H9 (cell line): Measurements from ENCODE around the gene PRODH2. TPM values are rescaled to one million over a fixed set of nuclear protein-coding genes. Genes with fewer than 3 reads are reported as not detected.

Source experiments
- DNase-seq: peaks from one replicate; pipeline ENCODE4 v3.0.0-alpha.2; 2017
- H2AFZ ChIP-seq: one replicate; pipeline ENCODE4 v1.6.1; 2013; ENCODE audit warnings: mild to moderate bottlenecking, low read length, control low read depth, moderate library complexity
- H2AK5ac ChIP-seq: 2 replicates; pipeline ENCODE4 v1.6.1; 2013; ENCODE audit warnings: low read length, control low read depth, mixed read lengths; ENCODE audit not compliant: insufficient read length
- H2BK120ac ChIP-seq: one replicate; pipeline ENCODE4 v1.6.1; 2013; ENCODE audit warnings: low read depth, mild to moderate bottlenecking, low read length, control low read depth, inconsistent platforms; ENCODE audit not compliant: poor library complexity, severe bottlenecking
- H2BK12ac ChIP-seq: 2 replicates; pipeline ENCODE4 v1.6.1; 2013; ENCODE audit warnings: low read length, control low read depth, mixed read lengths, low read depth; ENCODE audit not compliant: insufficient read length
- H2BK15ac ChIP-seq: 2 replicates; pipeline ENCODE4 v1.6.1; 2013; ENCODE audit warnings: low read depth, low read length, control low read depth
- H2BK20ac ChIP-seq: one replicate; pipeline ENCODE4 v1.6.1; 2013; ENCODE audit warnings: low read depth, mild to moderate bottlenecking, low read length, control low read depth, inconsistent platforms; ENCODE audit not compliant: poor library complexity, severe bottlenecking
- H2BK5ac ChIP-seq: 2 replicates; pipeline ENCODE4 v1.6.1; 2013; ENCODE audit warnings: low read length, control low read depth, mixed read lengths; ENCODE audit not compliant: insufficient read length
- H3K14ac ChIP-seq: 2 replicates; pipeline ENCODE4 v1.6.1; 2013; ENCODE audit warnings: low read length, control low read depth; ENCODE audit not compliant: insufficient read depth
- H3K18ac ChIP-seq: 2 replicates; pipeline ENCODE4 v1.6.1; 2013; ENCODE audit warnings: low read depth, mild to moderate bottlenecking, mixed read lengths, low read length, control low read depth; ENCODE audit not compliant: insufficient read length
- H3K23ac ChIP-seq: 2 replicates; pipeline ENCODE4 v1.6.1; 2013; ENCODE audit warnings: low read length, control low read depth, mixed read lengths, low read depth; ENCODE audit not compliant: insufficient read length
- H3K23me2 ChIP-seq: 2 replicates; pipeline ENCODE4 v1.6.1; 2013; ENCODE audit warnings: low read depth, mild to moderate bottlenecking, mixed read lengths, low read length, control low read depth; ENCODE audit not compliant: insufficient read length, poor library complexity, severe bottlenecking
- H3K27ac ChIP-seq: 2 replicates; pipeline ENCODE4 v1.5.1; 2013; ENCODE audit warnings: low read length, control low read depth, mixed read lengths, low read depth; ENCODE audit not compliant: insufficient read length
- H3K27me3 ChIP-seq: 2 replicates; pipeline ENCODE4 v1.6.1; 2013; ENCODE audit warnings: low read length, control low read depth, inconsistent platforms; ENCODE audit not compliant: insufficient read depth
- H3K4ac ChIP-seq: 2 replicates; pipeline ENCODE4 v1.6.1; 2013; ENCODE audit warnings: low read depth, mild to moderate bottlenecking, control low read depth, inconsistent platforms, low read length, moderate library complexity
- H3K4me1 ChIP-seq: 2 replicates; pipeline ENCODE4 v1.6.1; 2013; ENCODE audit warnings: low read length, control low read depth, inconsistent platforms; ENCODE audit not compliant: insufficient read depth
- H3K4me2 ChIP-seq: 2 replicates; pipeline ENCODE4 v1.6.1; 2013; ENCODE audit warnings: low read length, control low read depth, mixed read lengths; ENCODE audit not compliant: insufficient read length, insufficient read depth
- H3K56ac ChIP-seq: 2 replicates; pipeline ENCODE4 v1.6.1; 2013; ENCODE audit warnings: low read depth, mild to moderate bottlenecking, mixed read lengths, low read length, control low read depth; ENCODE audit not compliant: insufficient read length
- H3K79me1 ChIP-seq: 2 replicates; pipeline ENCODE4 v1.6.1; 2013; ENCODE audit warnings: low read depth, mild to moderate bottlenecking, moderate library complexity, low read length, control low read depth, inconsistent platforms; ENCODE audit not compliant: insufficient read depth, poor library complexity, severe bottlenecking
- H3K79me2 ChIP-seq: 2 replicates; pipeline ENCODE4 v1.6.1; 2013; ENCODE audit warnings: low read length, control low read depth, inconsistent platforms; ENCODE audit not compliant: insufficient read depth
- H3K9ac ChIP-seq: 2 replicates; pipeline ENCODE4 v1.6.1; 2013; ENCODE audit warnings: low read length, control low read depth, mixed read lengths; ENCODE audit not compliant: insufficient read length; ENCODE audit errors: extremely low read depth
- H3K9me3 ChIP-seq: one replicate; pipeline ENCODE4 v1.6.1; 2013; ENCODE audit warnings: low read depth, low read length, inconsistent platforms; ENCODE audit not compliant: control insufficient read depth
- H3T11ph ChIP-seq: one replicate; pipeline ENCODE4 v1.6.1; 2013; ENCODE audit warnings: mild to moderate bottlenecking, low read length, control low read depth, inconsistent platforms
- H4K20me1 ChIP-seq: one replicate; pipeline ENCODE4 v1.6.1; 2013; ENCODE audit not compliant: control insufficient read depth, insufficient read length, insufficient read depth
- H4K5ac ChIP-seq: 2 replicates; pipeline ENCODE4 v1.6.1; 2013; ENCODE audit warnings: low read depth, mild to moderate bottlenecking, mixed read lengths, low read length, control low read depth; ENCODE audit not compliant: insufficient read length
- H4K8ac ChIP-seq: replicated peaks from 2 replicates; pipeline ENCODE4 v1.6.1; 2013; ENCODE audit warnings: low read length, control low read depth, mixed read lengths, low read depth; ENCODE audit not compliant: insufficient read length
- H4K91ac ChIP-seq: 2 replicates; pipeline ENCODE4 v1.6.1; 2013; ENCODE audit warnings: low read depth, mild to moderate bottlenecking, moderate library complexity, mixed read lengths, low read length, control low read depth; ENCODE audit not compliant: insufficient read length
- H3K27ac Mint-ChIP-seq, 3 experiments: 2 replicates in 2 of 3; 3 replicates in 1 of 3; pipeline ENCODE4 v1.8.0; 2020 to 2021; ENCODE audit warnings: mixed read lengths in 3 of 3, mild to moderate bottlenecking in 1 of 3, moderate library complexity in 1 of 3
- H3K27me3 Mint-ChIP-seq: 2 replicates; pipeline ENCODE4 v1.8.0; 2021; ENCODE audit warnings: low read depth, mild to moderate bottlenecking, moderate library complexity, mixed read lengths
- H3K36me3 Mint-ChIP-seq, 3 experiments: 2 replicates in 2 of 3; 3 replicates in 1 of 3; pipeline ENCODE4 v1.8.0; 2020 to 2021; ENCODE audit warnings: low read depth in 3 of 3, mixed read lengths in 3 of 3; ENCODE audit not compliant: insufficient read depth in 1 of 3
- H3K4me1 Mint-ChIP-seq, 2 experiments: 2 replicates each; pipeline ENCODE4 v1.8.0; 2020; ENCODE audit warnings: mixed read lengths in 2 of 2
- H3K4me3 Mint-ChIP-seq, 2 experiments: 2 replicates in 1 of 2; 3 replicates in 1 of 2; pipeline ENCODE4 v1.8.0; 2020 to 2021; ENCODE audit warnings: mild to moderate bottlenecking in 2 of 2, mixed read lengths in 2 of 2, moderate library complexity in 1 of 2
- H3K9me3 Mint-ChIP-seq, 2 experiments: 2 replicates in 1 of 2; 3 replicates in 1 of 2; pipeline ENCODE4 v1.8.0; 2020; ENCODE audit warnings: mild to moderate bottlenecking in 2 of 2, mixed read lengths in 2 of 2, moderate library complexity in 1 of 2
- CTCF ChIP-seq: fragments of 200-600 bp; sonication (generic); conservative IDR thresholded peaks from 3 replicates; pipeline ENCODE4 v1.8.0; 2021; ENCODE audit warnings: antibody characterized with exemption, mild to moderate bottlenecking
- WGBS: extraction: QIAGEN DNeasy Blood & Tissue Kit; methylation state at CpG from one replicate; pipeline ENCODE4 v1.1.7; 2013; ENCODE audit warnings: missing lambda C conversion rate, low lambda C conversion rate, mixed read lengths; ENCODE audit not compliant: insufficient read length; ENCODE audit errors: extremely low coverage; 5-methylcytosine and 5-hydroxymethylcytosine counted together
- total RNA-seq: library from RNA; stranded (reverse); gene quantifications from 2 replicates; pipeline ENCODE4 v1.2.1, GENCODE V29; 2021

Gene PRODH2
- total RNA-seq, 1 experiment from 2014 or later = not detected

- TF ChIP-seq CTCF = no peak
- H3K79me2 ChIP-seq = no peaks in the 10 kb centered on the region
- no peak overlapping the region for H2BK20ac ChIP-seq
- no peaks in the 10 kb centered on the region for H3K4me1 ChIP-seq
- no peak overlapping the region for H4K5ac ChIP-seq
- H3K27ac Mint-ChIP-seq = no peak overlapping the region
- no peaks in the 10 kb centered on the region for H3K23me2 ChIP-seq
- H3K79me1 ChIP-seq = no peaks in the 10 kb centered on the region
- no peak overlapping the region for H2BK12ac ChIP-seq
- no peak overlapping the region for H3K4me2 ChIP-seq
- no peak overlapping the region for H2BK15ac ChIP-seq
- H3K4ac ChIP-seq = no peak overlapping the region
- no peak for DNase-seq
- no peak overlapping the region for H3T11ph ChIP-seq
- H3K4me1 Mint-ChIP-seq = peaks cover 9 to 16% of the 10 kb centered on the region in 2 experiments
- no peak overlapping the region for H2AK5ac ChIP-seq
- H3K9ac ChIP-seq = no peak overlapping the region
- peaks cover 18% of the 10 kb centered on the region for H3K27me3 Mint-ChIP-seq
- H3K9me3 ChIP-seq = no peaks in the 10 kb centered on the region
- no CpG with 5 or more reads among the region's 11 CpGs for WGBS
- H4K91ac ChIP-seq = no peak overlapping the region
- no peak overlapping the region for H2BK120ac ChIP-seq
- H3K14ac ChIP-seq = no peak overlapping the region
- no peak overlapping the region for H2BK5ac ChIP-seq
- no peak overlapping the region for H4K8ac ChIP-seq
- peaks cover 2 to 3% of the 10 kb centered on the region in 2 experiments; a peak in 2 of 5 replicates for H3K9me3 Mint-ChIP-seq
- H3K36me3 Mint-ChIP-seq = no peaks in the 10 kb centered on the region
- H4K20me1 ChIP-seq = no peaks in the 10 kb centered on the region
- no peak overlapping the region for H3K27ac ChIP-seq
- H3K18ac ChIP-seq = no peak overlapping the region
- no peak overlapping the region for H3K56ac ChIP-seq
- H2AFZ ChIP-seq = no peak overlapping the region
- H3K23ac ChIP-seq = no peak overlapping the region
- H3K27me3 ChIP-seq = no peaks in the 10 kb centered on the region
- H3K4me3 Mint-ChIP-seq = no peak overlapping the region
Measured at GRCh38 chr19:35813043-35813890, 622 bp upstream of the PRODH2 start.
